ENCODE results near the gene UMODL1.

UMODL1 gene, protein sequence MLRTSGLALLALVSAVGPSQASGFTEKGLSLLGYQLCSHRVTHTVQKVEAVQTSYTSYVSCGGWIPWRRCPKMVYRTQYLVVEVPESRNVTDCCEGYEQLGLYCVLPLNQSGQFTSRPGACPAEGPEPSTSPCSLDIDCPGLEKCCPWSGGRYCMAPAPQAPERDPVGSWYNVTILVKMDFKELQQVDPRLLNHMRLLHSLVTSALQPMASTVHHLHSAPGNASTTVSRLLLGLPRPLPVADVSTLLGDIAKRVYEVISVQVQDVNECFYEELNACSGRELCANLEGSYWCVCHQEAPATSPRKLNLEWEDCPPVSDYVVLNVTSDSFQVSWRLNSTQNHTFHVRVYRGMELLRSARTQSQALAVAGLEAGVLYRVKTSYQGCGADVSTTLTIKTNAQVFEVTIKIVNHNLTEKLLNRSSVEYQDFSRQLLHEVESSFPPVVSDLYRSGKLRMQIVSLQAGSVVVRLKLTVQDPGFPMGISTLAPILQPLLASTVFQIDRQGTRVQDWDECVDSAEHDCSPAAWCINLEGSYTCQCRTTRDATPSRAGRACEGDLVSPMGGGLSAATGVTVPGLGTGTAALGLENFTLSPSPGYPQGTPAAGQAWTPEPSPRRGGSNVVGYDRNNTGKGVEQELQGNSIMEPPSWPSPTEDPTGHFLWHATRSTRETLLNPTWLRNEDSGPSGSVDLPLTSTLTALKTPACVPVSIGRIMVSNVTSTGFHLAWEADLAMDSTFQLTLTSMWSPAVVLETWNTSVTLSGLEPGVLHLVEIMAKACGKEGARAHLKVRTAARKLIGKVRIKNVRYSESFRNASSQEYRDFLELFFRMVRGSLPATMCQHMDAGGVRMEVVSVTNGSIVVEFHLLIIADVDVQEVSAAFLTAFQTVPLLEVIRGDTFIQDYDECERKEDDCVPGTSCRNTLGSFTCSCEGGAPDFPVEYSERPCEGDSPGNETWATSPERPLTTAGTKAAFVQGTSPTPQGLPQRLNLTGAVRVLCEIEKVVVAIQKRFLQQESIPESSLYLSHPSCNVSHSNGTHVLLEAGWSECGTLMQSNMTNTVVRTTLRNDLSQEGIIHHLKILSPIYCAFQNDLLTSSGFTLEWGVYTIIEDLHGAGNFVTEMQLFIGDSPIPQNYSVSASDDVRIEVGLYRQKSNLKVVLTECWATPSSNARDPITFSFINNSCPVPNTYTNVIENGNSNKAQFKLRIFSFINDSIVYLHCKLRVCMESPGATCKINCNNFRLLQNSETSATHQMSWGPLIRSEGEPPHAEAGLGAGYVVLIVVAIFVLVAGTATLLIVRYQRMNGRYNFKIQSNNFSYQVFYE

DNA sequence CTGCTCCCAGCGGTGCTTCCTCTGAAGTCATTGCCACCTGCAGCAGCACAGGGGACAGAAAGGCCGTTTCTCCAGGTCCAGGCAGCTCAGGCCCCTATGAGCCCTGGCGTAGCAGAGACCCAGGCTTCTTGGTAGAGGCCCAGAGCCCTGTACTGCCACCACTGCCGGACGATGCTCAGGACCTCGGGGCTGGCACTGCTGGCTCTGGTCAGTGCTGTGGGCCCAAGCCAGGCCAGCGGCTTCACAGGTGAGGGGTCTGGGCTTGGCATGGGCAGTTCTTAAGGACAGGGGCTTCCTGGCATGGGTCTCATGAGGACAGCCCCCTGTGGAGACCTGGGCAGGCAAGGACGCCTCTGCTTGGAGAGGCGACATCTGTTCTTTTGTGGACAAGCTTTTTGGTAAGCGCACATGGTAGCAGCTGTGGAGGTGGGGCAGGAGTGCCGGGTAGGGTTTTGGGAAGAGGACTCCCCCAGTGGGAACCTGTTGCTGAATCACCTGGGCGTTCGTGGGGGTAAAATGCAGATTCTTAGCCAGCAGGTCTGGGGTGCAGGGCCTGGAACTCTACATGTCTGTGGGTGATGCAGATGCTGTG, at the start of gene UMODL1:
Gene UMODL1, plus strand, starts transcription at position 172 of the 592 bp plus-strand sequence. Its CDS starts 0 bp downstream, at position 172.
- no peak for FAIRE-seq

DNA sequence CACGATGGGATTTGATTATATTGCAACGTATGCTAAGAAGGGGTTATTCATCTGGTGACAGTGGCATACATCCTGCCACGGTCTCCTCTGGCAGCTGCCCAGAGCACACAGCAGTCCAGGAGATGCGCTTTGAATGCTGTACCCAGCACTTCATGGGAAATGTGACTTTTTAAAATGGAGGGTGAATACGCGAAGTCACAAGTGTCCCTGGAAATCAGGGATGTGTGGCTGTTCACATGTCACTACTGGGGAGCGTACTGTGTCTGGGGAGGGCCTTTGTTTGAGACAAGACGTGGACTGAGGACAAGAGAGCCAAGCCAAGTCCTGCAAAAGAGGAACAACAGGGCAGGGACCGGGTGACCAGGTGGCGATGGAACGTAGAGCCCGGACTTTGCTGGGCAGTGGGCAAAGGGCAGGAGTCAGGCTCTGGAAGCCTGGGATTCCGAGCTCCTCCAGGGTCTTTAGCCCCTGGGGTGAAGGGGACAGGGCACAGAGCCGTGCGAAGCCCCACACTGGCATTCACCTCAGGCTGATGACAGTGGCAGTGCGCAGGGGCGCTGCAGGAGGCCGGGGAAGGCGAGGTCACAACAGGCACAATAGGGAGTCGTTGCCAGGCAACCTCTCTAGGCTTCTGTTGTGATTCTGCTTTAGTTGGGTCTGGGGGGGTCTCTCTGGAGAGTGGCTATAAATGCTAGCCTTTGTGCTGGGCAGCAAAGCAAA, 49.6 kb upstream of the UMODL1 start:
- FAIRE-seq: no peak

DNA sequence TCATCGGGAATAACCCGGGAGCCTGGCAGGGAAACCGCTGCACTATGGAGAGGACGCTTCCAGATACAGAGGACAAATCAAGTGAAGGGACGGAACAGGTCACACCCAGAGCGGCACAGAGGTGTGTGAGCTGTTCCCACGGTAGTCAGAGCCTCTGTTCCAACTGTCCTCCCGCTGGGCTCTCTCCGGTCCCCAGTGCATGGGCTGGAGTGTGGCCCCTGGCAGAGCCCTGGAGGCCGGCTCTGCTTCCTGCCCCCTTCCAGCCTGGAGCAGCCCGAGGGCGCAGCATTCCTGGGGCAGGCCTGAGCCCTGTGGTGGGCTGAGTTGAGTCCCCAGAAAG, 49.1 kb upstream of the UMODL1 start:
- FAIRE-seq: no peak

DNA sequence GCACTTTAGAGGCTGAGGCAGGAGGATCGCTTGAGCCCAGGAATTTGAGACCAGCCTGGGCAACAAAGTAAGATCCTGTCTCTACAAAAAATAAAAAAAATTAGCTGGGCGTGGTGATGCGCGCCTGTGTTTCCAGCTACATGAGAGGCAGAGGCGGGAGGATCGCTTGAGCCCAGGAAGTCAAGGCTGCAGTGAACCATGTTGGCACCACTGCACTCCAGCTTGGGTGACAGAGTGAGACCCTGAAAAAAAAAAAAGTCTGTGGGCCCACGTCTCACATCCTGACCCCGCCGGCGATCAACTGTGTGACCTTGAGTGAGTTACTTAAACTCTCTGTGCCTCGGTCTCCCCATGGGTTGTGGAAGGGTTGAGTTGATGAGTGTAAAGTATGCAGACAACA, 48.2 kb upstream of the UMODL1 start:
- no peak for FAIRE-seq

DNA sequence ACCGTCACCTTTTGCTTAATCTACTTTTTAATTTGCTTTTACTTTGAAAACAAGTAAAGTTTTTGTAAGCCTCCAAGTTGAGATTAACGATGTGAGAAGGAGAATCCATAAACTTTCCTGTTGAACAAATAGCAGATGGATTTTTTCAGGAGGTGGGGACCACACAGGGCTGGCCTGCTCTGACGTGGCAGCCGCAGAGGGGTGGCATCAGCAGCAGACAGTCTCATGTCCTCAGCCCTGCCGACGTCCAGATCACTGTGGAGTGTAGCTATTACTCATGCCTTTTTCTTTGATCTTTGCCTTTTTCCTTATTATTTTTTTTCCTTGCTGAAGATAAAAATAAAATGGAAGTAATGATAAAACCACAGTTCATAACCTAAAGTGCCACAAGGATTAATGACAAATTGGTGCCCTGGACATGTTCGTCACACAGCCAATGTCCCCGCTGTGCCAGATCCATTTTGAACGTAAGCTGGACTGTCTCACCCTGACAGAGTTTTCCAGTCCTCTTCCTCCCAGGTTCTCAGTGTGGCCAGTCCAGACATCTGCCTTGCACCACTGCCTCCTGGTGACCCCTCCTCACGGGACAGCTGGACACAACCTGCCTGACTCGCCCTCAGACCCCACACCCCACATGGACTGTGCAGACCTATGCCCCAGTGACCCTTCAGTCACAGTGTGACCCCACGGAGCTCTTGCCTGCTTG, 45.6 kb upstream of the UMODL1 start:
- FAIRE-seq: no peak

DNA sequence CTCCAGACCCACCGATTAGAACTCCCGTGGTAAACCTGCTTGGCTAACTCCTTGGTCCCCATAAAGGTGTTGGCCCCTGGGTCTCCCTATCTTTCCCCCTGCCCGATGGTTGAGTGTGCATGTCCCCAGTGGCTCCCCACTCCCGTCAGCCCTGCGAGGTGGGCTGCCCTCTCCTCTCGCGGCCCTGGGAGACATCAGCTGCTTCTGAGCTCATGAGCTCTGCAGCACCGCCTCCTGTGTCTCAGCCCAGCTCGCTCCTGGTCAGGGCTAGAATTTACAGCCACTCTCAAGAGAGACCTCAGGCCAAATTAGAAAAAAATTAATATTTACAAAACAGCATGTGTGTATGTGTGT, 45.1 kb upstream of the UMODL1 start:
- no peak for FAIRE-seq

DNA sequence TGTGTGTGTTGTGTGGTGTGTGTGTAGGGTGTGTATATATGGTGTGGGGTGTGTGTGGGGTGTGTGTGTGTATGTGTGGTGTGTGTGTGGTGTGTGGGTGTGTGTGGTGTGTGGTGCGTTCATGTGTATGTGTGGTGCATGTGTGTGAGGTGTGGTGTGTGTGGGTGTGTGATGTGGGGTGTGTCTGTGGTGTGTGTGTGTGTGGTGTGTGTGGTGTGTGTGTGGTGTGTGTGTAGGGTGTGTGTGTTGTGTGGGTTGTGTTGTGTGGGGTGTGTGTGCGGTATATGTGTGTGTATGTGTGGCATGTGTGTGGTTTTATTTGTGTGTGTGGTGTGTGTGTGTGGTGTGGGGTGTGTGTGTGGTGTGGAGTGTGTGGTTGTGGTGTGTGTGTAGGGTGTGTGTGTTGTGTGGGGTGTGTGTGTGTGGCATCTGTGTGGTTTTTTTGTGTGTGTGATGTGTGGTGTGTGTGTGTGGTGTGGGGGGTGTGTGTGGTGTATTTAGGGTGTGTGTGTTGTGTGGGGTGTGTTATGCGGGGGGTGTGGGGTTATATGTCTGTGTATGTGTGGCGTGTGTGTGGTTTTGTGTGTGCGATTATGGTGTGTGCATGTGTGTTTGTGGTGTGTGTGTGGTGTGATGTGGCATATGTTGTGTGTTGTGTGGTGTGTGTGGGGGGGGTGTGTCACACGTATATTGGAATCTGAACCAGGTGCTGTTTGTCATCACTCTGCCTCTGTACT, 43.9 kb upstream of the UMODL1 start:
- FAIRE-seq: no peak

DNA sequence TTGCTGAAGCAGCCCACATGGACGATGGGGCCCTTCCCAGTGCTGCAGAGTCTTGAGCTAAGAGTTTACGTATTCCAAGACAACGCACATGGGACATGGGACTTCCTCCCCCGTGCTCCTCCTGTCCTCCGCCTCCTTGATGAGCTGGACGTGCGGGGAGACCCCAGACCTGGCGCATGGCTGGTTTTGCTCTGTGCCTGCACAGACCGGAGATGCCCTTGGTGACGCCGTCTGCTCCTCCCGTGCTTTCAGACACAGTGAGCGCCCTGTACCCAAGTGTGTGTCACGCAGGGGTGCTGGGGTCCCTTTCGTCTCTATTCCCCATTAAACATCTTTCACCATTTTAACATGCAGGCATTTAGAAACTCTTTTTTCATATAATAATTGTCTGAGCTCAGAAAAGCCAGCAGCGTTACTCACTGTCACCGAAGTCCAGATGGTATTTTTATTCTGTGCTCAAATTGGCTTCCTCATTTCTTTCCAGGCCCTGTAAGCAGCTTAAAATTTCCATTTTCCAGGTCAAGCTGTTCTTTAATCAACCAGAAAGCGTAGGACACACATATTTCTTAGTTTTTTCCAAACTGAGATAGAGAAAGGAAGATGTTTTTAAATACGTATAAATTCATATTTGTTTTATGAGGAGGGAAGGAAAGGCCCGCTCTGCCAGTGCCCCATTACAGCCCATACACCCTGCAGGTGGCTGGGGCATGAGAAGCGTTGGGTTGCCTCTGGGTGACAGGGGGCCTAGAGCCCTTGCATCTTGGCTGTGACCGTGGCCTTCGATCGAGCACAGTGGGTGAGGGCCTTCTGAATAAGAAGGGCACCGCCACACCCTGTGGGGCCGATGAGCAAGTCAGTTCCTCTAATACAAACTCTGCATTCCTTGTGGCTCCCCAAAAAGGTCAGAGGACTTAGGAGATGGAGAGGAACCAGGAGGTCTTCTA, 43.0 kb upstream of the UMODL1 start:
- no peak for FAIRE-seq

DNA sequence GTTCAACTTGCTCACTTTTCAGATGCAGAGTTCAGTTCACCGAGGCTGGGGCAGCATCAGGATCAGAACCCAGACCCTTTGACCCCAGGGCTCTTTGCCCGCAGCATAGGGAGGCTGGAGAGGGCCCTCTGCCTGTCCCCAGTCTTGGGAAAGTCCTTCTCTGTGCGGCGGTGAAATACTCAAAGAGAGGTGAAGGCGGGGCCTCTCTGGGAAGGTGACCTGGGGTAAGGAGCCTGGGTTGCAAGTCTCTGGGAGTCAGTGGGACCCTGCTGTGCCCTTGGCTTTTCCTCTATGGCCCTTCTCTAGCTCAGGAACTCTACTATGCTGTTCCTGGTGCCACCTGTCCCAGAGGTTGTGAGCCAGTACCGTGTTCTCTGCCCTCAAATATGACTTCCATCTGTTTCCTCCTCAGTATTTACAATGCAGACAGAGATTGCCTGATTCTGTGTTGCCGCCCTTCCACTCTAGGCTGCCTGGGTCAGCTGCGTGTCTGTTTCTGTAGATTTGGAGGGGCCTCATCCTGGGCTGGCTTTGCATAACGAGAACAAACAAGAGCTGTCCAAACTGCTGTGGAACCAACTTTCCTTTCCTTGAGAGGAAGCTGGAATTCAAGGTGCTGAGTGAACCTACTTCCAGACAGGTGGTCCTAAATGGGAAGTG, 42.2 kb upstream of the UMODL1 start:
- FAIRE-seq: no peak

DNA sequence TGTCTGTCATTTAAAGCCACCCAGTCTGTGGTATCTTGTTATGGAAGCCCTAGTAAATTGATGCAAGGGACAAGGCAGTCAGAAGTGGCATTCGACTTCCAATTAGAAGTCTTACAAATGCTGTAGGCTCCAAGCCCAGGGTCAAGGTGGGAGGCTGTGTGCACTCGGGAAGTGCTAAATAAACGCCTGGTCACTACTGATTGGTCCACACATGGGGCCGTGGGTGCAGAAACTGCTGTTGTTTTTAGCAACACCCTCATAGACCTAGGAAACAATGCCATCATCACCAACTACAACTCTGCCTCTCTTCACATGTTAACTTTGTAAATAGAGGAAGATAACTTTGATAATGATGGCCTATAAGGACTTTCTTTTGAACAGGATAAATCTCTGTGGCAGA, 40.8 kb upstream of the UMODL1 start:
- no peak for FAIRE-seq

DNA sequence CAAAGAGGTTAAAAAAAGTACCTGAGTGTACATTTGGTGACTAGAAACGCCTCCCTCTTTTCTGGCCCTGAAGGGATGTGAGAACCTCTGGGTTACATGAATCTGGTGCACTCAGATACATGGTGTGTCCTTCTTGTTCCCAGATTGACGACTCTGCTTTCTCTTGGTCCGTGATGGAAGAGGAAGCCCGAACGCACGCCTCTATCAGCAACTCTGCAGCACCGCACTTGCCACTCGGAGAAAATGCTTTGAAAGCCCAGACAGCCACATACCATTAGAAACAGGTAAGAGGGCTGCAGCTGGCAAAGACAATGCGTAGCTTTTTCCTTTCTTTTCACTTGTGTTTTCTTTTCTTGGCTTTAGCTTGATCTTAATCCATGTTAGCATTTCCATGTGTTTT, 39.9 kb upstream of the UMODL1 start:
- no peak for FAIRE-seq

DNA sequence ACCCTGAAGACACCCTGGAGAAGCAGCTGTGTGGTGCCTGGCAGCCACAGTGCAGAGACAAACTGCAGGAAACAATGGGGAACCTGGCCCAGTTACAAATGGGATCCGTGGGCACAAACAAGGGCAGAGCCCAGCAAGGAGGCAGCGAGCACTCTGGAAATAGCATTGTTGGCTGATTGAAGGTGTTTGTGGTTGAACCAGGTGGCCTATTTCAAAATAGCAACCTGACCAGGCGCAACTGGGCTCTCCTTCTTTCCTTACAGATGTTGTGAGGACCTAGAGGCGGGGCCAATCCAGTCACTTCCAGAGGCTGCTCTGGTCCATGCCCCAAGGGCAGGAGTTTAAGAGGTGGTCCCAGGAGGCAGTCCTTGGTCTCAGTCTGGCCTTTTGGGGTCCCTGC, 39.3 kb upstream of the UMODL1 start:
- no peak for FAIRE-seq

DNA sequence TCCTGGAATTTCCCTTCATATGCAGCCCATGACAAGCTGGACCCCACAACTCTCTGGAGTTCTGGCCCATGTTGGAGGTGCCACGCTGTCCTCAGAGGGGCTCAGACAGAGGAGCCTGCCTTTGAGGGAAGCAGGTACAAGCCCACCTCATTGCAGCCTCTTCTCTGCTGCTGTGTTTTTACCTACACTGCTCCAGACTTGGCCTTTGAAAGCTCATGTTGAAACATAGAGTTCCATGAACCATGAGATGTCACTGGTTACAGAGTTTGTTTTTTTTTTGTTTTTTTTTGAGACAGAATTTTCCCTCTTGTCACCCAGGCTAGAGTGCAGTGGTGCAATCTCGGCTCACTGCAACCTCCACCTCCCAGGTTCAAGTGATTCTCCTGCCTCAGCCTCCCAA, 38.9 kb upstream of the UMODL1 start:
- no peak for FAIRE-seq

DNA sequence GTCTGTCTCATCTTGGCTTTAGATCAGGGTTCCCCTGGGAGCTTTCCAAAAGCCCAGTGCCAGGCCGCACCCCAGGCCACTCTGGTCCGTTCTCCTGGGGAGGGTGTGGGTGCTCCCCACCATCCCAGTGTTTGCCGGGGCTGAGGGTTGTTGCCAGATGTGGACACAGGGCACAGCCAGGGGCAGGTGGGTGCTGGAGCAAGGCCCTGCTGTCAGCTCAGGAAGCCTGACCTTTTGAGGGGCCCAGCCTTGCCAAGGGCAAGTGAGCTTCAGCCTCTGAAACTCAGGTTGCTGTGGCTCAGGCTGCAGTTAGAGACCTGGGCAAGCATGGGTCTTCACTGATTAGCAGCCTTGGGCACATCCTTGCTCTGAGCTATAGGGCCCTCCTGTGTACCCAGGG, 38.1 kb upstream of the UMODL1 start:
- FAIRE-seq: no peak

DNA sequence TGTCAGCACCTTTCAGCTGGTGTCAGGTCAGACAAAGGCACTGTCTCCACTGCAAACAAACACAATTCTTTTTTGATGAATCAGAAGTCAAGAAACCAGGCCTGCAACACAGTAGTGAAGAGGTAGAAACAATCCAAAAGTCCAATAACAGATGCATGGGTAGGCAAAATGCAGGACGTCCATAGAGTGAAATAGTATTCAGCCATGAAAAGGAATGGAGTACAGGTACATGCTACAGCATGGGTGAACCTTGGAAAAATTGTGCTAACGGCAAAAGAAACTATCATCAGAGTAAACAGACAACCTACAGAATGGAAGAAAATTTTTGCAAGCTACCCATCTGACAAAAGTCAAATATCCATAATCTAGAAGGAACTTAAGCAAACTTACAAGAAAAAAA, 34.8 kb upstream of the UMODL1 start:
- no peak for FAIRE-seq

DNA sequence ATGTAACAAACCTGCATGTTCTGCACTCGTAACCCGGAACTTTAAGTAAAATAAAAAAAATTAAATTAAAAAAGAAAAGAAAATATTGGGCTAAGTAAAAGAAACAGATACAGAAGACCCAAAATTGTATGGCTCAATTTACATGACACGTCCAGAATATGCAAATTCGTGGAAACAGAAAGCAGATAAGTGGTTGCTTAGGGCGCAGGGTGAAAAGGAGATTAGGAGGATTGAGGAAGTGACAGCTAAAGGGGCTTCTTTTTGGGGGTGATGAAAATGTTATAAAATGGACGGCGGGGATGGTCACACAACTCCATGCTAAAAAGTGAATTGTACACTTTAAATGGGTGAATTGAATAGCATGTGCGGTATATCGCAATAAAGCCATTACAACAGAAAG, 33.6 kb upstream of the UMODL1 start:
- FAIRE-seq: no peak

DNA sequence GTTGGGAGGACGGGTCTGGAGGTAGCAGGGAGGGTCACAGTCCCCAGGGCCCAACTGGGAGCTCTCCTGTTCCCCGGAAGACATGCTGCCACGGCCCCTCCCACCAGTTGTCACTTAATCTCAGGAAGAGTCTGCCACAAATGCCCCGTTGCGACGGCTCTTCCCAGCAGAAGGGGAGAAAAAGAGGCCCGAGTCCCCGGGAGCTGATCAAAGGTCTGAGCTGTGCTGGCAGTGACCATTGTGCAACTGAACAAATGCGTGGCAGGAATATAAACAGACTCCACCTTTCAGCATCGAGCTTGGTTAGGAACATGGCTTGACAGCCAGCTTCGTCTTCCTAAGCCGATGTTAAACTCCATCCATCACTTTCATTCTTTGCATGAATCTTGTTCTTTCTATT, 33.2 kb upstream of the UMODL1 start:
- FAIRE-seq: no peak

DNA sequence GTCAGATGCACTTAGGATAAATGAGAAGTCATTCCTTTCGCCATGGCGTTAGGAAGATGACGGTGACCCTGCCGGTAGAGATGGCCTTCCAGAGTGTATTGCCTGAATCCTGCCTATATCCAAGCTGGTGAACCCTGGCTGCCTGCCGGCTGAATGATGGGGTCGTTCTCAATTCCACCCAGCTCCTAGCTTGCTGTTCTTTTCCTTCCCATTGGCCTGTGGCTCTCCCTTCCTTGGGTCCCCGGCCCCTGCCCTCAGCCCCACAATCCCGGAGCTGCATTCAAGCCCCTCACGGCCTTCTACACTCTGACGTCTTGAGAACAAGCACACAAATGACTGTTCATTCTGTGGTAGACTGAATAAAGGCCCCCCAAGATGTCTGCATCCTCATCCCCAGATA, 32.7 kb upstream of the UMODL1 start:
- FAIRE-seq: no peak

DNA sequence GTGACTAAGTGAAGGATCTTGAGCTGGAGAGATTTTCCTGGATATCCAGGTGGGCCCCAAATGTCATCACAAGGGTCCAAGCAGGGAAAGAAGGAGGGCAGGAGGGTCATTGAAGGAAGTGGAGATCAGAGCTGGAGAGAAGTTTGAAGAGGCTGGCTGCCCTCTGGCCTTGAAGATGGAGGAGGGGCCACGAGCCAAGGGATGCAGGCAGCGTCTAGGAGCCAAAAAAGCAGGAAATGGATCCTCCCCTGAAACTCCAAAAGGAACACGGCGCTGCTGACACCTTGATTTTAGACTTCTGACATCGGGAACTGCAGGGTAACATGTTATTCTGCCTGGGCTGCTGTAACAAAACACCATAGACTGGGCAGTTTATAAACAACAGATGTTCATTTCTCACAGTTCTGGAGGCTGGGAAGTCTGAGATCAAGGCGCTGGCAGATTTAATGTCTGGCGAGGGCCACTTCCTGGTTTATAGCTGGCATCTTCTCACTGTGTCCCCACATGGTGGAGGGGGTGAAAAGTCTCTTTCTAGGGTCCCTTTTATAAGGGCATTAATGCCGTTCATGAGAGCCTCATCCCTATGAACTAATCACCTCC, 32.2 kb upstream of the UMODL1 start:
- no peak for FAIRE-seq

Measured in colon (tissue), 2 donors.